SK-N-SH treated with all-trans-retinoic acid at 6 μM for 48 hours (cell line): ENCODE results near the gene TACC3.

Experiments used
- CSDC2 ChIP-seq: fragments of 250-450 bp; sonication (Bioruptor Pico); IDR thresholded peaks from 2 replicates; pipeline ENCODE4 v1.5.0; 2020; ENCODE audit warnings: mild to moderate bottlenecking, moderate library complexity
- ESRRG ChIP-seq: fragments of 250-450 bp; sonication (Bioruptor Pico); IDR thresholded peaks from 2 replicates; pipeline ENCODE4 v1.6.1; 2021; ENCODE audit warnings: mild to moderate bottlenecking
- GLIS3 ChIP-seq: fragments of 250-450 bp; sonication (Bioruptor Pico); IDR thresholded peaks from 2 replicates; pipeline ENCODE4 v1.5.0; 2020; ENCODE audit warnings: mild to moderate bottlenecking, moderate library complexity
- ZFP3 ChIP-seq: fragments of 250-450 bp; sonication (Bioruptor Pico); IDR thresholded peaks from 2 replicates; pipeline ENCODE4 v1.5.0; 2020; ENCODE audit warnings: mild to moderate bottlenecking, moderate library complexity
- ZFP30 ChIP-seq: fragments of 450-650 bp; formaldehyde crosslinking; IDR thresholded peaks from 2 replicates; pipeline ENCODE4 v1.5.0; 2022; ENCODE audit warnings: mild to moderate bottlenecking, moderate library complexity
- ZNF70 ChIP-seq: fragments of 450-650 bp; formaldehyde crosslinking; IDR thresholded peaks from 2 replicates; pipeline ENCODE4 v1.5.0; 2020; ENCODE audit warnings: mild to moderate bottlenecking, moderate library complexity
- ZNF8 ChIP-seq: fragments of 450-650 bp; formaldehyde crosslinking; IDR thresholded peaks from 2 replicates; pipeline ENCODE4 v1.5.0; 2020; ENCODE audit warnings: mild to moderate bottlenecking, moderate library complexity
- TF ChIP-seq, protein P1 (sequence below): fragments of 250-450 bp; sonication (Bioruptor Pico); IDR thresholded peaks from 2 replicates; pipeline ENCODE4 v1.5.0; 2020; ENCODE audit warnings: mild to moderate bottlenecking, moderate library complexity
- TF ChIP-seq, protein P2 (sequence below): fragments of 250-450 bp; sonication (Bioruptor Pico); IDR thresholded peaks from 2 replicates; pipeline ENCODE4 v1.5.1; 2020; ENCODE audit warnings: low read depth, mild to moderate bottlenecking, moderate library complexity
- TF ChIP-seq, protein P3 (sequence below): fragments of 250-450 bp; sonication (Bioruptor Pico); IDR thresholded peaks from 2 replicates; pipeline ENCODE4 v1.8.0; 2020; ENCODE audit warnings: mild to moderate bottlenecking, moderate library complexity, borderline replicate concordance

DNA sequence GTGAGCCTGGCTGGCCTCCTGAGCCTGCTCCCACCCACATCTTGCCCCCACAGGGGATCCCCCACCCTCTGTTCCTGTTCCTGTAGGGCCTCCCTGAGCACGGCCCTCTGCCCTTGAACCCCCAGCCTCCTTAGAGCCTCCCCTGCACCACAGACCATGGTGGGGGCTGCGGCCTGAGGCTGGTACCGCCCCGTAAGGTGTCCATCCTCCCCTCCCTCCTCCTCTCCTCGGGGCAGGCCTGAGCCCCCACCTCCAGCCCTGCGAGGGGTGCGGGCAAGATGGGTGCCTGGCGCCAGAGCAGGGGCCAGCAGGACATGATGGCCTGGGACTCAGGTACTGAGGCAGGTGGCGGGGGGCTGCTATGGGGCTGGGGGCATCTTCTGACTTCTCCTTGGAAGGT lies 43.3 kb downstream of the TACC3 start:
- TF ChIP-seq ESRRG (CRISPR knock-in tag) (no peak), CSDC2 (no peak), ZNF8 (CRISPR knock-in tag) (no peak), ZNF70 (CRISPR knock-in tag) (no peak), GLIS3 (CRISPR knock-in tag) (no peak), ZFP3 (CRISPR knock-in tag) (no peak), ZFP30 (CRISPR knock-in tag) (no peak)
- TF ChIP-seq, protein P1, sequence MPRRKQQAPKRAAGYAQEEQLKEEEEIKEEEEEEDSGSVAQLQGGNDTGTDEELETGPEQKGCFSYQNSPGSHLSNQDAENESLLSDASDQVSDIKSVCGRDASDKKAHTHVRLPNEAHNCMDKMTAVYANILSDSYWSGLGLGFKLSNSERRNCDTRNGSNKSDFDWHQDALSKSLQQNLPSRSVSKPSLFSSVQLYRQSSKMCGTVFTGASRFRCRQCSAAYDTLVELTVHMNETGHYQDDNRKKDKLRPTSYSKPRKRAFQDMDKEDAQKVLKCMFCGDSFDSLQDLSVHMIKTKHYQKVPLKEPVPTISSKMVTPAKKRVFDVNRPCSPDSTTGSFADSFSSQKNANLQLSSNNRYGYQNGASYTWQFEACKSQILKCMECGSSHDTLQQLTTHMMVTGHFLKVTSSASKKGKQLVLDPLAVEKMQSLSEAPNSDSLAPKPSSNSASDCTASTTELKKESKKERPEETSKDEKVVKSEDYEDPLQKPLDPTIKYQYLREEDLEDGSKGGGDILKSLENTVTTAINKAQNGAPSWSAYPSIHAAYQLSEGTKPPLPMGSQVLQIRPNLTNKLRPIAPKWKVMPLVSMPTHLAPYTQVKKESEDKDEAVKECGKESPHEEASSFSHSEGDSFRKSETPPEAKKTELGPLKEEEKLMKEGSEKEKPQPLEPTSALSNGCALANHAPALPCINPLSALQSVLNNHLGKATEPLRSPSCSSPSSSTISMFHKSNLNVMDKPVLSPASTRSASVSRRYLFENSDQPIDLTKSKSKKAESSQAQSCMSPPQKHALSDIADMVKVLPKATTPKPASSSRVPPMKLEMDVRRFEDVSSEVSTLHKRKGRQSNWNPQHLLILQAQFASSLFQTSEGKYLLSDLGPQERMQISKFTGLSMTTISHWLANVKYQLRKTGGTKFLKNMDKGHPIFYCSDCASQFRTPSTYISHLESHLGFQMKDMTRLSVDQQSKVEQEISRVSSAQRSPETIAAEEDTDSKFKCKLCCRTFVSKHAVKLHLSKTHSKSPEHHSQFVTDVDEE (CRISPR knock-in tag): no peak
- TF ChIP-seq, protein P2, sequence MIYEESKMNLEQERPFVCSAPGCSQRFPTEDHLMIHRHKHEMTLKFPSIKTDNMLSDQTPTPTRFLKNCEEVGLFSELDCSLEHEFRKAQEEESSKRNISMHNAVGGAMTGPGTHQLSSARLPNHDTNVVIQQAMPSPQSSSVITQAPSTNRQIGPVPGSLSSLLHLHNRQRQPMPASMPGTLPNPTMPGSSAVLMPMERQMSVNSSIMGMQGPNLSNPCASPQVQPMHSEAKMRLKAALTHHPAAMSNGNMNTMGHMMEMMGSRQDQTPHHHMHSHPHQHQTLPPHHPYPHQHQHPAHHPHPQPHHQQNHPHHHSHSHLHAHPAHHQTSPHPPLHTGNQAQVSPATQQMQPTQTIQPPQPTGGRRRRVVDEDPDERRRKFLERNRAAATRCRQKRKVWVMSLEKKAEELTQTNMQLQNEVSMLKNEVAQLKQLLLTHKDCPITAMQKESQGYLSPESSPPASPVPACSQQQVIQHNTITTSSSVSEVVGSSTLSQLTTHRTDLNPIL (CRISPR knock-in tag): no peak
- TF ChIP-seq, protein P3, sequence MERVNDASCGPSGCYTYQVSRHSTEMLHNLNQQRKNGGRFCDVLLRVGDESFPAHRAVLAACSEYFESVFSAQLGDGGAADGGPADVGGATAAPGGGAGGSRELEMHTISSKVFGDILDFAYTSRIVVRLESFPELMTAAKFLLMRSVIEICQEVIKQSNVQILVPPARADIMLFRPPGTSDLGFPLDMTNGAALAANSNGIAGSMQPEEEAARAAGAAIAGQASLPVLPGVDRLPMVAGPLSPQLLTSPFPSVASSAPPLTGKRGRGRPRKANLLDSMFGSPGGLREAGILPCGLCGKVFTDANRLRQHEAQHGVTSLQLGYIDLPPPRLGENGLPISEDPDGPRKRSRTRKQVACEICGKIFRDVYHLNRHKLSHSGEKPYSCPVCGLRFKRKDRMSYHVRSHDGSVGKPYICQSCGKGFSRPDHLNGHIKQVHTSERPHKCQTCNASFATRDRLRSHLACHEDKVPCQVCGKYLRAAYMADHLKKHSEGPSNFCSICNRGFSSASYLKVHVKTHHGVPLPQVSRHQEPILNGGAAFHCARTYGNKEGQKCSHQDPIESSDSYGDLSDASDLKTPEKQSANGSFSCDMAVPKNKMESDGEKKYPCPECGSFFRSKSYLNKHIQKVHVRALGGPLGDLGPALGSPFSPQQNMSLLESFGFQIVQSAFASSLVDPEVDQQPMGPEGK (CRISPR knock-in tag): no peak
